Smooth muscle cell (in vitro differentiated cells): ENCODE data around the gene ECSCR. TPM values are rescaled to one million over a fixed set of nuclear protein-coding genes. Genes with fewer than 3 reads are reported as not detected.

Experiments used
- DNase-seq: peaks from one replicate; lab custom pipeline; 2025; ENCODE audit not compliant: unreplicated experiment; lab: John Stamatoyannopoulos, UW
- H2AFZ ChIP-seq: fragments of 200-600 bp; sonication (generic); 2 replicates; pipeline ENCODE4 v1.6.0; 2016; ENCODE audit warnings: antibody characterized with exemption, low read depth, mild to moderate bottlenecking
- H3F3A ChIP-seq: fragments of 200-600 bp; sonication (generic); 2 replicates; pipeline ENCODE4 v1.6.0; 2017; ENCODE audit warnings: antibody characterized with exemption, low read depth
- H3K27ac ChIP-seq: fragments of 200-600 bp; sonication (generic); 2 replicates; pipeline ENCODE4 v1.5.1; 2016; ENCODE audit warnings: low read depth, mild to moderate bottlenecking
- H3K27me3 ChIP-seq: fragments of 200-600 bp; sonication (generic); 2 replicates; pipeline ENCODE4 v1.6.1; 2016; ENCODE audit warnings: low read depth, mild to moderate bottlenecking
- H3K36me3 ChIP-seq: fragments of 200-600 bp; sonication (generic); 2 replicates; pipeline ENCODE4 v1.5.1; 2016; ENCODE audit warnings: low read depth
- H3K4me1 ChIP-seq: fragments of 200-600 bp; sonication (generic); 2 replicates; pipeline ENCODE4 v1.5.1; 2016; ENCODE audit warnings: low read depth
- H3K4me2 ChIP-seq: fragments of 200-600 bp; sonication (generic); 2 replicates; pipeline ENCODE4 v1.6.0; 2016; ENCODE audit warnings: mild to moderate bottlenecking
- H3K4me3 ChIP-seq: fragments of 200-600 bp; sonication (generic); 2 replicates; pipeline ENCODE4 v1.5.1; 2016; ENCODE audit warnings: mild to moderate bottlenecking
- H3K79me2 ChIP-seq: fragments of 200-600 bp; sonication (generic); 2 replicates; pipeline ENCODE4 v1.6.0; 2016; ENCODE audit warnings: low read depth, mild to moderate bottlenecking
- H3K9ac ChIP-seq: fragments of 200-600 bp; sonication (generic); 2 replicates; pipeline ENCODE4 v1.6.0; 2016; ENCODE audit warnings: low read depth
- H3K9me3 ChIP-seq: fragments of 200-600 bp; sonication (generic); replicated peaks from 2 replicates; pipeline ENCODE4 v1.5.1; 2016; ENCODE audit warnings: low read depth
- H4K20me1 ChIP-seq: fragments of 200-600 bp; sonication (generic); 2 replicates; pipeline ENCODE4 v1.6.0; 2016; ENCODE audit warnings: low read depth
- CTCF ChIP-seq: fragments of 200-600 bp; sonication (generic); IDR thresholded peaks from 2 replicates; pipeline ENCODE4 v1.5.1; 2017; ENCODE audit warnings: borderline replicate concordance, mild to moderate bottlenecking, antibody characterized with exemption; ENCODE audit not compliant: insufficient read depth, poor library complexity, severe bottlenecking
- WGBS: methylation state at CpG from one replicate; pipeline ENCODE4 v1.1.7; 2016; ENCODE audit warnings: low lambda C conversion rate; 5-methylcytosine and 5-hydroxymethylcytosine counted together
- polyA plus RNA-seq: library from polyadenylated mRNA; unstranded; fragments of >200 nt; fragmentation: Nextera tagmentation; extraction: Ambion mirVana; gene quantifications from 2 replicates; pipeline ENCODE4 v1.2.1, GENCODE V29; 2016
- total RNA-seq: library from RNA; depleted of rRNA; stranded (reverse); fragments of >200 nt; gene quantifications from 2 replicates; pipeline ENCODE4 v1.2.3, GENCODE V29; 2014

ECSCR gene
- total and polyA plus RNA-seq, 2 experiments from 2014 or later, result 0.41 TPM; not detected in 1

- no peak overlapping the region for H3K4me3 ChIP-seq
- no peaks in the 10 kb centered on the region for H3K27me3 ChIP-seq
- no peaks in the 10 kb centered on the region for H3F3A ChIP-seq
- 94% methylated on average over 5 of the region's 5 CpGs for WGBS
- H3K36me3 ChIP-seq, result no peaks in the 10 kb centered on the region
- no peak overlapping the region for H3K4me2 ChIP-seq
- no peaks in the 10 kb centered on the region for H4K20me1 ChIP-seq
- no peak overlapping the region for H3K27ac ChIP-seq
- H3K9ac ChIP-seq, result no peak overlapping the region
- H3K9me3 ChIP-seq, result no peaks in the 10 kb centered on the region
- no peaks in the 10 kb centered on the region for H3K4me1 ChIP-seq
- no peak overlapping the region for H2AFZ ChIP-seq
- H3K79me2 ChIP-seq, result no peaks in the 10 kb centered on the region
- no peak for DNase-seq
- no peak for TF ChIP-seq CTCF
Observed at GRCh38 chr5:139457241-139457640, 5.3 kb downstream of the ECSCR start.

GRCh38 chr5:139456776-139457175, 5.8 kb downstream of the ECSCR start:
- TF ChIP-seq CTCF, result no peak
- H3K79me2 ChIP-seq, result no peaks in the 10 kb centered on the region
- no peaks in the 10 kb centered on the region for H3K36me3 ChIP-seq
- DNase-seq, result no peak
- H2AFZ ChIP-seq, result no peak overlapping the region
- H4K20me1 ChIP-seq, result no peaks in the 10 kb centered on the region
- no peak overlapping the region for H3K4me3 ChIP-seq
- WGBS, result 97% methylated on average over 12 of the region's 12 CpGs
- H3F3A ChIP-seq, result no peaks in the 10 kb centered on the region
- no peak overlapping the region for H3K9ac ChIP-seq
- no peaks in the 10 kb centered on the region for H3K4me1 ChIP-seq
- no peak overlapping the region for H3K27ac ChIP-seq
- H3K4me2 ChIP-seq, result no peak overlapping the region
- no peaks in the 10 kb centered on the region for H3K9me3 ChIP-seq
- no peaks in the 10 kb centered on the region for H3K27me3 ChIP-seq

- H2AFZ ChIP-seq, result no peak overlapping the region
- H3K27ac ChIP-seq, result no peak overlapping the region
- no peaks in the 10 kb centered on the region for H3F3A ChIP-seq
- no peak for DNase-seq
- H3K4me1 ChIP-seq, result no peaks in the 10 kb centered on the region
- no peaks in the 10 kb centered on the region for H3K36me3 ChIP-seq
- no peaks in the 10 kb centered on the region for H3K27me3 ChIP-seq
- H3K79me2 ChIP-seq, result no peaks in the 10 kb centered on the region
- H4K20me1 ChIP-seq, result no peaks in the 10 kb centered on the region
- no peaks in the 10 kb centered on the region for H3K9me3 ChIP-seq
- no peak overlapping the region for H3K4me3 ChIP-seq
- no peak for TF ChIP-seq CTCF
- H3K4me2 ChIP-seq, result no peak overlapping the region
- H3K9ac ChIP-seq, result no peak overlapping the region
- WGBS, result 92% methylated on average over 10 of the region's 11 CpGs
Observed at GRCh38 chr5:139454568-139455290, 7.8 kb downstream of the ECSCR start.
